PFSK-1 (cell line): ENCODE measurements around the gene DAPP1.

Experiments used
- FOXP2 ChIP-seq: optimal IDR thresholded peaks from 2 replicates; pipeline ENCODE3; 2011; ENCODE audit warnings: borderline replicate concordance, control low read depth, inconsistent platforms; ENCODE audit not compliant: insufficient read depth; ENCODE audit errors: extremely low read length, extremely low read depth
- POLR2AphosphoS5 ChIP-seq: IDR thresholded peaks from 2 replicates; pipeline ENCODE4 v1.6.1; 2012; ENCODE audit warnings: low read depth, mild to moderate bottlenecking, control low read depth, low read length, moderate library complexity
- SIN3A ChIP-seq: IDR thresholded peaks from 2 replicates; pipeline ENCODE4 v1.6.1; 2012; ENCODE audit warnings: mild to moderate bottlenecking, low read length, moderate library complexity, borderline replicate concordance; ENCODE audit not compliant: insufficient read depth
- TAF1 ChIP-seq: IDR thresholded peaks from 2 replicates; pipeline ENCODE4 v1.6.1; 2012; ENCODE audit warnings: low read length, control low read depth, borderline replicate concordance; ENCODE audit not compliant: insufficient read depth
- TF ChIP-seq, protein P1 (sequence below), 2 experiments: IDR thresholded peaks; 2 replicates each; pipeline versions ENCODE4 v1.6.1 to v1.8.0; 2011 to 2012; ENCODE audit warnings: low read depth in 2 of 2, low read length in 2 of 2, control low read depth in 1 of 2, inconsistent platforms in 1 of 2, mild to moderate bottlenecking in 1 of 2, moderate library complexity in 1 of 2; ENCODE audit not compliant: insufficient read depth in 1 of 2

Gene DAPP1

DNA sequence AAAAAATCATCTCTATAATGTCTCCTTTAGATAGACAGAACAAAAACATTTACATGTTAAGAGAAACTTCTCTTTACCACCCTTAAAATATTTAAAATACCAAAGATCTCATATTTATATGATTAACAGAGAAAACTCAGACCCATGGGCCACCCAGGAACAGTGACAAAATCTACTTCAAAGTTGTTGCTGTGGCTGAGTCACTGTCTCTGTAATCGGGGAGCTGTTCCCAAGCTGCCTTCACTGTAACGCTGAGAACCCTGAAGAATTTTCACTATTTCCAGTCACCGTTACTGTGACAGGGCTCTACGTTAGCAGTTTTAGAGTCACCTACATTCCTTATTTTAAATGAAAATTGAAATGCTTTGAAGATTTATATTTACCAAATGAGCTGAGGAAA lies 9.0 kb upstream of the DAPP1 start:
- no peak for TF ChIP-seq FOXP2
- TF ChIP-seq, protein P1, sequence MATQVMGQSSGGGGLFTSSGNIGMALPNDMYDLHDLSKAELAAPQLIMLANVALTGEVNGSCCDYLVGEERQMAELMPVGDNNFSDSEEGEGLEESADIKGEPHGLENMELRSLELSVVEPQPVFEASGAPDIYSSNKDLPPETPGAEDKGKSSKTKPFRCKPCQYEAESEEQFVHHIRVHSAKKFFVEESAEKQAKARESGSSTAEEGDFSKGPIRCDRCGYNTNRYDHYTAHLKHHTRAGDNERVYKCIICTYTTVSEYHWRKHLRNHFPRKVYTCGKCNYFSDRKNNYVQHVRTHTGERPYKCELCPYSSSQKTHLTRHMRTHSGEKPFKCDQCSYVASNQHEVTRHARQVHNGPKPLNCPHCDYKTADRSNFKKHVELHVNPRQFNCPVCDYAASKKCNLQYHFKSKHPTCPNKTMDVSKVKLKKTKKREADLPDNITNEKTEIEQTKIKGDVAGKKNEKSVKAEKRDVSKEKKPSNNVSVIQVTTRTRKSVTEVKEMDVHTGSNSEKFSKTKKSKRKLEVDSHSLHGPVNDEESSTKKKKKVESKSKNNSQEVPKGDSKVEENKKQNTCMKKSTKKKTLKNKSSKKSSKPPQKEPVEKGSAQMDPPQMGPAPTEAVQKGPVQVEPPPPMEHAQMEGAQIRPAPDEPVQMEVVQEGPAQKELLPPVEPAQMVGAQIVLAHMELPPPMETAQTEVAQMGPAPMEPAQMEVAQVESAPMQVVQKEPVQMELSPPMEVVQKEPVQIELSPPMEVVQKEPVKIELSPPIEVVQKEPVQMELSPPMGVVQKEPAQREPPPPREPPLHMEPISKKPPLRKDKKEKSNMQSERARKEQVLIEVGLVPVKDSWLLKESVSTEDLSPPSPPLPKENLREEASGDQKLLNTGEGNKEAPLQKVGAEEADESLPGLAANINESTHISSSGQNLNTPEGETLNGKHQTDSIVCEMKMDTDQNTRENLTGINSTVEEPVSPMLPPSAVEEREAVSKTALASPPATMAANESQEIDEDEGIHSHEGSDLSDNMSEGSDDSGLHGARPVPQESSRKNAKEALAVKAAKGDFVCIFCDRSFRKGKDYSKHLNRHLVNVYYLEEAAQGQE (IDR thresholded peaks at IDR 0.05; ENCODE audit: insufficient read depth in 1 of 2, low read depth in 2 of 2, low read length in 2 of 2): no peak
- no peak for TF ChIP-seq SIN3A
- TF ChIP-seq TAF1: no peak
- no peak for TF ChIP-seq POLR2AphosphoS5

DNA sequence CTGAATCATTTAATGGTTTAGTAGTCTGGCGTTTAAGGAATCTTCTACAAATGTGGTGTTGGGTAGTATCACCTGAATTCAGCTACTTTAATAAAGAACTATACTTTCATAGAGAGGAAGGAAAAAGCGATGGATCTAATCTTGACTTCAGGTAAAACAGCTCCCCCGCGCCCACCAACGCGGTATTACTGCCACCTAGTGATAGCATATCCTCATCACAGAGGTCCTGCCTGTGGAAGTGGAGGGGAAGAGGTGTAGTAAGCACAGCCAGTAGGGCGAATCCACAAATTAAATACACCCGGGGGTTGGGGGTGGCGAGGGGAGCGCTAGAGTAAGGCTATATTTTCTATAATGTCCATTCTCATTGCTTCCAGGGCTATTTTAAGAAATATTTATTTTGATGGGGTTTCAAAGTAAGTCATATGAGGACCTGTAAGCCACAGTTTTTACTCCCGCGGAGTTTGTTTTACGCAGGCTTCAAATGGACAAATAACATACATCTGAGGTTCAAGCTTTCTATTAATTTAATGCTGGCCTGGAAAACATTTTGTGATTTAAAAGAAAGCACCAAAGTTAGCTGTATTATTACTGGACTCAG lies 8.3 kb upstream of the DAPP1 start:
- no peak for TF ChIP-seq POLR2AphosphoS5
- TF ChIP-seq, protein P1 (IDR thresholded peaks at IDR 0.05; ENCODE audit: insufficient read depth in 1 of 2, low read depth in 2 of 2, low read length in 2 of 2): no peak
- TF ChIP-seq FOXP2: no peak
- no peak for TF ChIP-seq SIN3A
- no peak for TF ChIP-seq TAF1

DNA sequence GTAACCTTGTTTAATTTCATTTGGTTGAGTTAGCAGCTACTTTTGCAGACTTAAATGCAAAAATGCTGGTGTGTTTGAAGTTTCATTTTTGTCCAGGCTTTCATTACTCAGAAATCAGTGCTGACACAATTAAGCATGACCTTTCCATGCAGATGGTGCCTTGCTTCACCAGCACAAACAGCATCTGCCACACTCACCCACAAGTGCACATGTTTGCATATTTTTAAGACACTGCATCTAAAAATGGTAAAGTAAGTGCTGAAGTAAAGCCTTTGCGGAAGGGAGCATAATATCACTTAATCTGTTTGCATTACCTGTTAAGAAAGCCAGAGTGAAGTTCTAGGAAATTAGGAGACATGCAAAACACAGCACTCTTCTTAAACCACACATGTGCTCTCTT lies 7.3 kb upstream of the DAPP1 start:
- no peak for TF ChIP-seq FOXP2
- TF ChIP-seq TAF1: no peak
- no peak for TF ChIP-seq SIN3A
- TF ChIP-seq, protein P1 (IDR thresholded peaks at IDR 0.05; ENCODE audit: insufficient read depth in 1 of 2, low read depth in 2 of 2, low read length in 2 of 2): no peak
- TF ChIP-seq POLR2AphosphoS5: no peak

DNA sequence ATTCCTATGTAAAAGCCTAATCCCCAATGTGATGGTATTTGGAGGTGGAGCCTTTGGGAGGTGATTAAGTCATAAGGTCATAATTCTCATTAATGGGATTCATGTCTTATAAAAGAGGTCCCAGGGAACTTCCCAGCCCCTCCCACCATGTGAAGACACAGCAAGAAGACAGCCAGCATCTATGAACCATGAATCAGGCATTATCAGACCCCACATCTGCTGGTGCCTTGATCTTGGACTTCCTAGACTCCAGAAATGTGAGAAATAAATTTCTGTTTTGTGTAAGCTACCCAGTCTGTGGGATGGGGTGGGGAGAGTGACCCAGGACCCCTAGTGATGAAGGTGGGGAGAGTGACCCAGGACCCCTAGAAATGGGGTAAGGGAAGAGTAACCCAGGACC lies 6.1 kb upstream of the DAPP1 start:
- TF ChIP-seq POLR2AphosphoS5 (no peak), FOXP2 (no peak), SIN3A (no peak), TAF1 (no peak)
- TF ChIP-seq, protein P1 (IDR thresholded peaks at IDR 0.05; ENCODE audit: insufficient read depth in 1 of 2, low read depth in 2 of 2, low read length in 2 of 2): no peak

DNA sequence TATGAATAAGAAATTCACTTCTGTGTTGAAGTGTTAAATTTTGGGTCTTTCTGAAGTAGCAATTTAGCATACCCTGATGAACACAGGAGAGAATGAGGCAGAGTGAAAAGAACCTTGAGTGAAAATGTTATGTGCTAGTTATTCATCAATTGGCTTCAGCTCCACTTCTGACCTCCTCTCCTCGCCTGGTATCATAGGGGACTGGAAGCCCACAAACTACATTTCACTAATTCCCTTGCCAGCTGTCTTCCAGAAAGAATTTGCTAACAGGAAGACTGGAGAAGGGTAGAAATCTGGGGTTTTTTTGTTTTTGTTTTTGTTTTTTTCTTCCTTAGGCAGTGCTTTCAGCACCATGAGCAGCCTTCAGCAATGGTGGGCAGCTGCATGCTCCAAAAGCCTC lies 5.5 kb upstream of the DAPP1 start:
- TF ChIP-seq SIN3A: no peak
